ENCODE data around the gene PHPT1. TPM values are rescaled to one million over a fixed set of nuclear protein-coding genes. Genes with fewer than 3 reads are reported as not detected.

Gene PHPT1
- total and polyA plus RNA-seq, 2 of the 8 experiments (the other 6 are each of a cell fraction or from before 2014, with no cell fraction given), result 109 to 226 TPM

GRCh38 chr9:136867917-136868316, 18.7 kb downstream of the PHPT1 start:
- H2BK15ac ChIP-seq (ENCODE audit: low read length), result no peak overlapping the region
- H4K5ac ChIP-seq (ENCODE audit: insufficient read length, low read depth, low read length), result no peak overlapping the region
- no peak overlapping the region for H2AFZ ChIP-seq (ENCODE audit: low read length)
- H3K9me3 ChIP-seq (ENCODE audit: insufficient read depth in 2 of 2, low read depth in 1 of 2, low read length in 1 of 2), result peaks cover 29 to 33% of the 10 kb centered on the region in 2 experiments
- no peak overlapping the region for H2BK5ac ChIP-seq (ENCODE audit: low read depth, low read length)
- no peak overlapping the region for H4K8ac ChIP-seq (ENCODE audit: extremely low read depth, insufficient read depth, low read length)
- H3K79me1 ChIP-seq (ENCODE audit: low read depth, low read length), result peaks cover 10% of the 10 kb centered on the region
- no peak overlapping the region for H3K23ac ChIP-seq (ENCODE audit: insufficient read length)
- H3K4me3 ChIP-seq (ENCODE audit: extremely low read depth in 1 of 4, insufficient read depth in 2 of 4, low read depth in 3 of 4, low read length in 4 of 4), result no peak overlapping the region
- peaks cover 5% of the 10 kb centered on the region; the same call in 1 of the 2 replicates for H3K23me2 ChIP-seq (ENCODE audit: low read depth, low read length)
- no peak overlapping the region for H2AK5ac ChIP-seq (ENCODE audit: low read depth, low read length)
- H3K79me2 ChIP-seq (ENCODE audit: control insufficient read depth in 1 of 2, insufficient read depth in 2 of 2, low read length in 2 of 2), result peaks cover 5 to 17% of the 10 kb centered on the region in 2 experiments; a peak in 3 of 4 replicates
- no peak overlapping the region for H3K14ac ChIP-seq (ENCODE audit: insufficient read length)
- no peak overlapping the region for H3K18ac ChIP-seq (ENCODE audit: extremely low read depth, low read length)
- H3K27me3 ChIP-seq (replicated peaks in 1 of 4; ENCODE audit: control insufficient read depth in 3 of 4, extremely low read depth in 1 of 4, insufficient read depth in 3 of 4, low read length in 3 of 4), result no peaks in the 10 kb centered on the region
- ChIA-PET CTCF (ENCODE audit: partially characterized antibody) (interaction anchor here (0.8 to 1.1 kb wide), 2 partner anchors 25 to 26 kb away, joined by 3 to 4 read pairs; partner anchors contain the start of gene AJM1), POLR2A (ENCODE audit: partially characterized antibody) (interaction anchor here (1.0 to 3.5 kb wide), 5 partner anchors 9 to 20 kb away, joined by 3 to 12 read pairs (median 5); no protein-coding TSS in a partner anchor)
- no peak overlapping the region for H4K91ac ChIP-seq (replicated peaks; ENCODE audit: insufficient read length, low read length)
- TF ChIP-seq ATF2 (IDR thresholded peaks at IDR 0.05; ENCODE audit: low read length) (no peak), GTF2F1 (IDR thresholded peaks at IDR 0.05; ENCODE audit: borderline replicate concordance, low read depth, low read length) (no peak), FOSL1 (IDR thresholded peaks at IDR 0.05; ENCODE audit: insufficient read depth, low read depth, low read length) (no peak), RBBP5 (IDR thresholded peaks at IDR 0.05; ENCODE audit: borderline replicate concordance, low read depth, low read length) (no peak)
- WGBS, 2 experiments (ENCODE audit: extremely low coverage in 1 of 2, insufficient coverage in 1 of 2, insufficient read length in 1 of 2, insufficient replicate concordance in 2 of 2, low coverage in 1 of 2, low lambda C conversion rate in 2 of 2, missing lambda C conversion rate in 1 of 2), result 95% methylated on average over 18 of the region's 18 CpGs; no CpG with 5 or more reads in 1 of the 2 experiments
- no peak overlapping the region for H3K56ac ChIP-seq (replicated peaks; ENCODE audit: insufficient read length, low read depth, low read length)
- peaks cover 0 to 6% (median 5%) of the 10 kb centered on the region in 4 experiments; a peak in 5 of 7 replicates for H3K4me1 ChIP-seq (replicated peaks in 1 of 4; ENCODE audit: control insufficient read depth in 3 of 4, insufficient read depth in 4 of 4, low read length in 3 of 4)
- peaks cover 7 to 15% (median 11%) of the 10 kb centered on the region in 4 experiments for H3K36me3 ChIP-seq (ENCODE audit: control insufficient read depth in 2 of 4, insufficient read depth in 4 of 4, low read length in 3 of 4)
- no peak overlapping the region for H2BK120ac ChIP-seq (replicated peaks; ENCODE audit: low read depth, low read length)
- no peak overlapping the region for H3K4me2 ChIP-seq (ENCODE audit: insufficient read depth in 1 of 2, low read depth in 2 of 2, low read length in 2 of 2)
- no peak overlapping the region for H3K4ac ChIP-seq (replicated peaks; ENCODE audit: insufficient read length, low read depth, low read length)
- DNase-seq (ENCODE audit: low read depth in 1 of 2, low spot score in 2 of 2), result no peak
- H3K27ac ChIP-seq (ENCODE audit: low read depth, low read length), result no peak overlapping the region
- H3K9ac ChIP-seq (replicated peaks in 1 of 4; ENCODE audit: extremely low read depth in 1 of 4, low read depth in 3 of 4, low read length in 3 of 4), result no peak overlapping the region
- FAIRE-seq, result no peak
- H2BK12ac ChIP-seq (ENCODE audit: low read depth, low read length), result no peak overlapping the region
- H2BK20ac ChIP-seq (ENCODE audit: low read length), result no peak overlapping the region
- H4K20me1 ChIP-seq (replicated peaks in 1 of 2; ENCODE audit: control insufficient read depth in 1 of 2, insufficient read depth in 2 of 2, low read length in 2 of 2), result peaks cover 7 to 17% of the 10 kb centered on the region in 2 experiments
